ENCODE results near the gene ZBTB47. TPM values are rescaled to one million over a fixed set of nuclear protein-coding genes. Genes with fewer than 3 reads are reported as not detected.

Gene ZBTB47
- total and polyA plus RNA-seq, 2 donors (not counting 3 experiments of a cell fraction or from before 2014, with no cell fraction given), result 10.6 to 14.5 TPM

- Histone ChIP-seq H3K79me2 (ENCODE audit: control insufficient read depth, insufficient read depth, low read length) (no peaks in the 10 kb centered on the region), H3K4me1 (ENCODE audit: control insufficient read depth, extremely low read depth, insufficient read depth, low read length) (no peaks in the 10 kb centered on the region), H3K4me3 (replicated peaks in 1 of 3; ENCODE audit: insufficient read depth in 1 of 3, low read depth in 1 of 3, low read length in 3 of 3) (no peak overlapping the region), H3K36me3 (ENCODE audit: control insufficient read depth in 2 of 2, extremely low read depth in 1 of 2, insufficient read depth in 2 of 2, low read length in 2 of 2) (peaks cover 0 to 2% of the 10 kb centered on the region in 2 experiments), H3K27ac (ENCODE audit: insufficient read depth, low read depth, low read length) (no peak overlapping the region), H3K4me2 (ENCODE audit: insufficient read depth, low read length) (no peak overlapping the region), H3K9me3 (replicated peaks; ENCODE audit: control insufficient read depth, insufficient read depth, low read length) (no peaks in the 10 kb centered on the region), H3K27me3 (ENCODE audit: control insufficient read depth in 2 of 2, insufficient read depth in 2 of 2, low read length in 2 of 2) (no peaks in the 10 kb centered on the region), H3K9me1 (replicated peaks; ENCODE audit: control insufficient read depth, extremely low read depth, insufficient read depth, low read length) (no peaks in the 10 kb centered on the region), H4K20me1 (replicated peaks; ENCODE audit: control insufficient read depth, extremely low read depth, insufficient read depth, low read length) (no peaks in the 10 kb centered on the region), H2AFZ (ENCODE audit: low read depth, low read length) (no peak overlapping the region), H3K9ac (replicated peaks; ENCODE audit: extremely low read depth, insufficient read depth, low read length) (no peak overlapping the region)
- no peak for TF ChIP-seq JUN (IDR thresholded peaks at IDR 0.05; ENCODE audit: borderline replicate concordance, insufficient read depth, insufficient read length, low read depth)
- TF ChIP-seq POLR2AphosphoS5 (IDR thresholded peaks at IDR 0.05; ENCODE audit: insufficient read depth, low read depth, low read length), result peak; percentile 26
- CTCF ChIA-PET, result interaction anchor here (0.6 kb wide), 1 partner anchor 95 kb away, joined by 3 read pairs; no protein-coding TSS in a partner anchor
- dilution Hi-C loops (cut with MboI; ENCODE audit: extremely low pct_ligation_motif_present, low sequenced_read_pairs), result no loop called here
- BruUV-seq (replicated peaks), result no TSS peak
- intact Hi-C loops (cut with micrococcal nuclease), result no loop called here
- FAIRE-seq, result no peak
- DNase-seq (ENCODE audit: low read depth, low spot score), result no peak
- POLR2A ChIA-PET, result no interaction called here
Measured at GRCh38 chr3:42666577-42666998, 13.1 kb downstream of the ZBTB47 start.

GRCh38 chr3:42667096-42667522, 13.6 kb downstream of the ZBTB47 start:
- no peak for TF ChIP-seq FOS (IDR thresholded peaks at IDR 0.05; ENCODE audit: borderline replicate concordance, insufficient read depth, low read length)
- peak; percentile 6 for TF ChIP-seq POLR2AphosphoS5 (IDR thresholded peaks at IDR 0.05; ENCODE audit: insufficient read depth, low read depth, low read length)
- intact Hi-C loops (cut with micrococcal nuclease), result no loop called here
- no peaks in the 10 kb centered on the region for H3K9me3 ChIP-seq (replicated peaks; ENCODE audit: control insufficient read depth, insufficient read depth, low read length)
- H3K9ac ChIP-seq (replicated peaks; ENCODE audit: extremely low read depth, insufficient read depth, low read length), result no peak overlapping the region
- ChIA-PET CTCF (interaction anchor here (0.6 kb wide), 1 partner anchor 95 kb away, joined by 3 read pairs; no protein-coding TSS in a partner anchor), POLR2A (no interaction called here)
- no peaks in the 10 kb centered on the region for H3K4me1 ChIP-seq (ENCODE audit: control insufficient read depth, extremely low read depth, insufficient read depth, low read length)
- no peak overlapping the region for H3K4me3 ChIP-seq (replicated peaks in 1 of 3; ENCODE audit: insufficient read depth in 1 of 3, low read depth in 1 of 3, low read length in 3 of 3)
- no peak overlapping the region for H2AFZ ChIP-seq (ENCODE audit: low read depth, low read length)
- dilution Hi-C loops (cut with MboI; ENCODE audit: extremely low pct_ligation_motif_present, low sequenced_read_pairs), result no loop called here
- FAIRE-seq, result no peak
- no peaks in the 10 kb centered on the region for H3K79me2 ChIP-seq (ENCODE audit: control insufficient read depth, insufficient read depth, low read length)
- no peaks in the 10 kb centered on the region for H3K9me1 ChIP-seq (replicated peaks; ENCODE audit: control insufficient read depth, extremely low read depth, insufficient read depth, low read length)
- DNase-seq (ENCODE audit: low read depth, low spot score), result no peak
- H3K27ac ChIP-seq (ENCODE audit: insufficient read depth, low read depth, low read length), result no peak overlapping the region
- H4K20me1 ChIP-seq (replicated peaks; ENCODE audit: control insufficient read depth, extremely low read depth, insufficient read depth, low read length), result no peaks in the 10 kb centered on the region
- no peaks in the 10 kb centered on the region for H3K27me3 ChIP-seq (ENCODE audit: control insufficient read depth in 2 of 2, insufficient read depth in 2 of 2, low read length in 2 of 2)
- H3K36me3 ChIP-seq (ENCODE audit: control insufficient read depth in 2 of 2, extremely low read depth in 1 of 2, insufficient read depth in 2 of 2, low read length in 2 of 2), result peaks cover 0 to 2% of the 10 kb centered on the region in 2 experiments
- H3K4me2 ChIP-seq (ENCODE audit: insufficient read depth, low read length), result no peak overlapping the region
- BruUV-seq (replicated peaks), result no TSS peak
